Hepatocyte (in vitro differentiated cells): Measurements from ENCODE around the gene BEST1. TPM values are rescaled to one million over a fixed set of nuclear protein-coding genes. Genes with fewer than 3 reads are reported as not detected.

Source experiments
- DNase-seq: peaks from one replicate; pipeline ENCODE4 v3.0.0-alpha.2; 2016; ENCODE audit warnings: low spot score
- H2AFZ ChIP-seq: fragments of 200-600 bp; sonication (generic); 2 replicates; pipeline ENCODE4 v1.6.0; 2016; ENCODE audit warnings: antibody characterized with exemption, mild to moderate bottlenecking
- H3K27ac ChIP-seq: fragments of 200-600 bp; sonication (generic); 2 replicates; pipeline ENCODE4 v1.5.1; 2016; ENCODE audit warnings: mild to moderate bottlenecking
- H3K27me3 ChIP-seq: fragments of 200-600 bp; sonication (generic); 2 replicates; pipeline ENCODE4 v1.6.1; 2016
- H3K36me3 ChIP-seq: fragments of 200-600 bp; sonication (generic); replicated peaks from 2 replicates; pipeline ENCODE4 v1.5.1; 2016; ENCODE audit warnings: low read depth; ENCODE audit not compliant: insufficient read depth
- H3K4me1 ChIP-seq: fragments of 200-600 bp; sonication (generic); 2 replicates; pipeline ENCODE4 v1.5.1; 2016; ENCODE audit warnings: mild to moderate bottlenecking, moderate library complexity; ENCODE audit not compliant: insufficient read depth
- H3K4me2 ChIP-seq: fragments of 200-600 bp; sonication (generic); 2 replicates; pipeline ENCODE4 v1.6.0; 2016
- H3K4me3 ChIP-seq: fragments of 200-600 bp; sonication (generic); 2 replicates; pipeline ENCODE4 v1.5.1; 2016; ENCODE audit warnings: mild to moderate bottlenecking
- H3K79me2 ChIP-seq: fragments of 200-600 bp; sonication (generic); 2 replicates; pipeline ENCODE4 v1.6.0; 2017; ENCODE audit warnings: mild to moderate bottlenecking
- H3K9me2 ChIP-seq: fragments of 200-600 bp; sonication (generic); replicated peaks from 2 replicates; pipeline ENCODE4 v1.6.0; 2017; ENCODE audit warnings: mild to moderate bottlenecking; ENCODE audit not compliant: insufficient read depth
- H3K9me3 ChIP-seq: fragments of 200-600 bp; sonication (generic); 2 replicates; pipeline ENCODE4 v1.5.1; 2016; ENCODE audit warnings: low read depth, mild to moderate bottlenecking
- H4K20me1 ChIP-seq: fragments of 200-600 bp; sonication (generic); 2 replicates; pipeline ENCODE4 v1.6.0; 2016; ENCODE audit warnings: mild to moderate bottlenecking; ENCODE audit not compliant: insufficient read depth, poor library complexity, severe bottlenecking
- CTCF ChIP-seq: fragments of 200-600 bp; sonication (generic); IDR thresholded peaks from 2 replicates; pipeline ENCODE4 v1.5.1; 2016; ENCODE audit warnings: antibody characterized with exemption, mild to moderate bottlenecking; ENCODE audit not compliant: poor library complexity
- EZH2 ChIP-seq: fragments of 200-600 bp; sonication (generic); IDR thresholded peaks from 2 replicates; pipeline ENCODE4 v1.6.1; 2016; ENCODE audit warnings: antibody characterized with exemption, mild to moderate bottlenecking, borderline replicate concordance
- EZH2phosphoT487 ChIP-seq: fragments of 200-600 bp; sonication (generic); IDR thresholded peaks from one replicate; pipeline ENCODE4 v1.6.1; 2018; ENCODE audit warnings: antibody characterized with exemption, mild to moderate bottlenecking, low read depth, moderate library complexity; ENCODE audit not compliant: unreplicated experiment, severe bottlenecking
- WGBS: methylation state at CpG from one replicate; pipeline ENCODE4 v1.1.6; 2016; ENCODE audit warnings: low lambda C conversion rate; ENCODE audit errors: missing lambda C conversion rate; 5-methylcytosine and 5-hydroxymethylcytosine counted together
- polyA plus RNA-seq: library from polyadenylated mRNA; unstranded; fragments of >200 nt; fragmentation: Nextera tagmentation; extraction: Ambion mirVana; gene quantifications from 2 replicates; pipeline ENCODE4 v1.2.1, GENCODE V29; 2016
- total RNA-seq: library from RNA; depleted of rRNA; stranded (reverse); fragments of >200 nt; gene quantifications from 2 replicates; pipeline ENCODE4 v1.2.3, GENCODE V29; 2014

Gene BEST1
- total and polyA plus RNA-seq, 2 experiments from 2014 or later = 3.5 to 5.7 TPM

DNA sequence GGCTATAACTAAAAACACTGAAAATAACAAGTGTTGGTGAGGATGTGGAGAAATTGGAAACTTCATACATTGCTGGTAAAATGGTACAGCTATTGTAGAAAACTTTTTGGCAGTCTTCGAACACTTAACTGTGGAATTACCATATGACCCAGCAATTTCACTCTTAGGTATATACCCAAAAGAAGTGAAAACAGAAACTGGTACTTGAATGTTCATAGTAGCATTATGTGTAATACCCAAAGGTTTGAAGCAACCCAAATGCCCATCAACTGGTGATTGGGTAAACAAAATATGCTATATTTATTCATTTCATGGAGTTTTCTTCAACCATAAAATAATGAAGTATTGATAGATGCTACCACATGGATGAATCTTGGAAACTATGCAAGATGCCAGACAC is 58.0 kb downstream of the BEST1 start:
- H4K20me1 ChIP-seq = no peaks in the 10 kb centered on the region
- H3K4me1 ChIP-seq = peaks cover 3% of the 10 kb centered on the region
- TF ChIP-seq CTCF (no peak), EZH2phosphoT487 (no peak), EZH2 (no peak)
- no peak overlapping the region for H2AFZ ChIP-seq
- H3K27ac ChIP-seq = no peak overlapping the region
- H3K9me2 ChIP-seq = no peaks in the 10 kb centered on the region
- no peak overlapping the region for H3K4me3 ChIP-seq
- no peaks in the 10 kb centered on the region for H3K27me3 ChIP-seq
- H3K79me2 ChIP-seq = no peaks in the 10 kb centered on the region
- 94% methylated on average over 1 of the region's 1 CpG for WGBS
- DNase-seq = no peak
- no peak overlapping the region for H3K4me2 ChIP-seq
- no peaks in the 10 kb centered on the region for H3K9me3 ChIP-seq
- no peaks in the 10 kb centered on the region for H3K36me3 ChIP-seq

GRCh38 chr11:62010935-62011528 is 60.9 kb downstream of the BEST1 start:
- 91% methylated on average over 4 of the region's 4 CpGs for WGBS
- no peak for DNase-seq
- Histone ChIP-seq H4K20me1 (no peaks in the 10 kb centered on the region), H3K27ac (no peak overlapping the region), H3K27me3 (no peaks in the 10 kb centered on the region), H3K36me3 (no peaks in the 10 kb centered on the region), H2AFZ (no peak overlapping the region), H3K79me2 (no peaks in the 10 kb centered on the region), H3K4me3 (no peak overlapping the region), H3K4me2 (no peak overlapping the region), H3K9me3 (no peaks in the 10 kb centered on the region), H3K4me1 (peaks cover 3% of the 10 kb centered on the region), H3K9me2 (no peaks in the 10 kb centered on the region)
- TF ChIP-seq CTCF = no peak
- no peak for TF ChIP-seq EZH2
- no peak for TF ChIP-seq EZH2phosphoT487

DNA sequence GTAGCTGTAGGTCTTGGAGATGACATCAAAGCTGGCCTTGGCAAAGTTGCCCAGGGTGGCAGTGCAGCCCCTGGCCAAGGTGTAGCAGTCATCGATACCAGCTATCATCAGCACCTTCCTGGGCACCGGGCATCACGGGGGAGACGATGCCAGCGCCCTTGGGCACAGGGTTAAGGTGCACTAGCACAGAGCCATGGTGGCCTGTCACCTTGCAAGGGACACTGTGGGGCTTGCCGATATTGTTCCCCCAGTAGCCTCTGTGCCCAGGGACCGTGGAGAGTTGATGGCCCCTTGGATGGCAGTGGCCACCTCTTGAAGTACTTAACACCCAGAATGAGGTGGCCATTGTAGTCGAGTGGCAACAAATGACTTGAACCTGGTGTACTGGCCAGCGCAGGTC is 61.7 kb downstream of the BEST1 start:
- Histone ChIP-seq H3K4me3 (no peak overlapping the region), H3K27ac (no peak overlapping the region), H3K79me2 (no peaks in the 10 kb centered on the region), H3K4me1 (peaks cover 3% of the 10 kb centered on the region), H3K9me3 (no peaks in the 10 kb centered on the region), H3K36me3 (no peaks in the 10 kb centered on the region), H4K20me1 (no peaks in the 10 kb centered on the region), H3K27me3 (no peaks in the 10 kb centered on the region), H3K9me2 (no peaks in the 10 kb centered on the region), H2AFZ (no peak overlapping the region), H3K4me2 (no peak overlapping the region)
- no peak for TF ChIP-seq EZH2phosphoT487
- no peak for TF ChIP-seq EZH2
- TF ChIP-seq CTCF = no peak
- over 99% methylated on average over 9 of the region's 9 CpGs for WGBS
- DNase-seq = no peak

- Histone ChIP-seq H4K20me1 (no peaks in the 10 kb centered on the region), H3K36me3 (no peaks in the 10 kb centered on the region), H3K4me3 (no peak overlapping the region), H3K9me2 (no peaks in the 10 kb centered on the region), H3K27ac (no peak overlapping the region), H3K79me2 (no peaks in the 10 kb centered on the region), H3K4me2 (no peak overlapping the region), H3K27me3 (no peaks in the 10 kb centered on the region), H3K4me1 (peaks cover 3% of the 10 kb centered on the region), H3K9me3 (no peaks in the 10 kb centered on the region), H2AFZ (no peak overlapping the region)
- TF ChIP-seq CTCF = no peak
- TF ChIP-seq EZH2phosphoT487 = no peak
- no peak for TF ChIP-seq EZH2
- WGBS = 84% methylated on average over 3 of the region's 3 CpGs
- DNase-seq = no peak
Observed at GRCh38 chr11:62012451-62012831, 62.3 kb downstream of the BEST1 start.
